Iris pigment epithelial cell (primary cell): Measurements from ENCODE around the gene SERINC4.

Source experiments
- DNase-seq: peaks from one replicate; pipeline ENCODE4 v3.0.0-alpha.2; 2011; ENCODE audit warnings: low read depth

SERINC4 gene

GRCh38 chr15:43796566-43796965 lies 3.5 kb downstream of the SERINC4 start:
- no peak for DNase-seq

GRCh38 chr15:43795997-43796396 lies 4.0 kb downstream of the SERINC4 start:
- DNase-seq: no peak

DNA sequence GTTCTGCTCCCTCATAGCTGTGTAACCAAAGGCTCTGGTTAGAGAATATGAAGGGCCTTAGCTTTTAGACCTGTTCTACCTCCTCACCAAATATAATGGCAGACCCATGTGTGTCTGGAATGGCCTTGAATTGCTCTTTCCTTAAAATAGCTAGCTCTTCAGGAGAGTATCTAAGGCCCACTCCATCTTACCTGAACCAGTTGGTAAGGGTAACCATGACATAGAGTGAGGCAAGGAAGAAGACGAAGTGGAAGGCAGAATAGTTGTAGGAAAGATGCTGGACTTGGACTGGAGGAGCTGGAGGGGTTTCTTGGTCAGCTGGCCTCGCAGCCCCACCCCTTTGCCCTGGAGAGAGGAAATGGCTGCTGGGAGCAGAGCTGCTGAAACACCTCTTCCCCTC lies 4.8 kb downstream of the SERINC4 start:
- DNase-seq: no peak

DNA sequence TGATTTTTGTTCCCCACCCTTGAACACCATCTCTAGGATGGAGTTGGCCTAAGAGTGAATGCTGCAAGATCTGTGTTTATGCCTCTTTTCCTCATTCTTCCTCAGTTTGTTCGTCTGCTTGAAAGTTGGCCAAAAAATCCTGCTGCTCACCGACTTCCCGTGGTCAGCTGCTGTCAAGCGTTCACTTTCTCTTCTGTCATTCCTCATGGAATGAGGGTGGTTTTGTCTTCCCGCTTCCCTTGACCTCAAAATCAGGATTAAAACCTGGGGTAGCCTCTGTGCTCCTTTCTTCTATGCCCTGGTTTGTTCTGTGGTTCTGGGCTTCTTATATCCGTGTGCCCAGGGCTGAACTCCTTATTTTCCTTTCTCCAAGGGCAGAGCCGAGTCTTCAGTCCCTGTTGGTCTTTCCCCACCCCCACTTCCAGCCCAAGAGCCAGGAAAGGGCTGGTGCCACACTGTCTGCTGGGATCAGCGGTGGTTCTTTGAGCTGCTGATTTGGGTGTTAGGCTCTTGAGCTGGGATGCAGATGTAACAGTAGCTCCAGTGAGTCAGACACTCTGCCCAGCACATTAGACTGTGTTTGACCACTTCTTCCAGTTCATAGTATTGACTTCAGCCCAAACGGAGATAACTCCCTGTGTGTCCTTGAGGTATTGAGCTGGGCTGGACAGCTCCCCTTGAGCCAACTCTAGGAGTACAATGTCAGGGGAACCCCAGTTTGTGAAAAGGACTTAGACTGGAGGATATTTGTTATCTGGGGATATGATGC lies 5.6 kb downstream of the SERINC4 start:
- peak; percentile 83 for DNase-seq

DNA sequence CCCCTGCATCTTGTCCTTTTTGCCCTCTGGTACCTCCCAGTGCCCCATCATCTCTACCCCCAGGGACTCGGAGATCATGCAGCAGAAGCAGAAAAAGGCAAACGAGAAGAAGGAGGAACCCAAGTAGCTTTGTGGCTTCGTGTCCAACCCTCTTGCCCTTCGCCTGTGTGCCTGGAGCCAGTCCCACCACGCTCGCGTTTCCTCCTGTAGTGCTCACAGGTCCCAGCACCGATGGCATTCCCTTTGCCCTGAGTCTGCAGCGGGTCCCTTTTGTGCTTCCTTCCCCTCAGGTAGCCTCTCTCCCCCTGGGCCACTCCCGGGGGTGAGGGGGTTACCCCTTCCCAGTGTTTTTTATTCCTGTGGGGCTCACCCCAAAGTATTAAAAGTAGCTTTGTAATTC lies 6.4 kb downstream of the SERINC4 start:
- no peak for DNase-seq

GRCh38 chr15:43792761-43793476 lies 7.1 kb downstream of the SERINC4 start:
- DNase-seq: peak; percentile 38

DNA sequence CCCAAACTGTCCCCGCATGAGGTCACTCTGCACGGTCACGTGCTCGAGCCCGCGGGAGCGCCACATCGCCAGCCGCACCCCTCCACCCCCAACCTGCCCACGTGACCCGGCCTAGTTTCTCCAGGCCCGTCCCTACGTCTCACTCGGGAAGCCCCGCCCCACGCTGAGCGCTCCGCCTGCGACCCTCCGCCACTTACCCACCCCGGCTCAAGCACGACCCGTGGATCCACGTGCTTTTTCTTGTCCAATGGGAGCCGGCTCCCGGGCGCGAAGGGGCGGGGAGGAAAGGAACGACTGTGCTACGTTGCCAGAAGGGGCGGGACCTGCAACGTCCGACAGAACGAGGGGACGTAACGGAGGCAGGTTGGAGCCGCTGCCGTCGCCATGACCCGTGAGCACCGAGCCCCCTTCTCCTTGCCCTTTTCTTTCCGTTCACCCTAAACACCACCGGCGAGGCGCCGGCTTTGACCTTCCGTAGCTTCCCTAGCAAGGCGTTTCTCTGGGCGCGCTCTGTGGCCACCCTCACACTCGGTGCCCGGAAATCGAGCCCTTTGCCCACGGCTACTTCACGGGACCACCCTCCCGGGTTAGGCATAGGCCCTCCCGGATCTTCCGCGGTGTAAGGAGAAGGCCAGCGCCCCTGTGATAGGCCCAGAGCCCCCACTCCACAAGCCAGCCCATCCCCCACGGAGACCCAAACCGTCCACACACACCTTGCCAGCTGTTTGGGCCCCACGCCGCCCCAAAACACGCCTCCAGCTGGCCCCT lies 7.8 kb downstream of the SERINC4 start, which contains the start of gene SERF2:
TSS of gene SERF2 (plus strand) at position 328 of the 768 bp plus-strand sequence. CDS start at position 385, 57 bp downstream.
- peak; percentile 100 for DNase-seq

- DNase-seq: no peak
Observed at GRCh38 chr15:43789409-43789808, 10.6 kb downstream of the SERINC4 start.

DNA sequence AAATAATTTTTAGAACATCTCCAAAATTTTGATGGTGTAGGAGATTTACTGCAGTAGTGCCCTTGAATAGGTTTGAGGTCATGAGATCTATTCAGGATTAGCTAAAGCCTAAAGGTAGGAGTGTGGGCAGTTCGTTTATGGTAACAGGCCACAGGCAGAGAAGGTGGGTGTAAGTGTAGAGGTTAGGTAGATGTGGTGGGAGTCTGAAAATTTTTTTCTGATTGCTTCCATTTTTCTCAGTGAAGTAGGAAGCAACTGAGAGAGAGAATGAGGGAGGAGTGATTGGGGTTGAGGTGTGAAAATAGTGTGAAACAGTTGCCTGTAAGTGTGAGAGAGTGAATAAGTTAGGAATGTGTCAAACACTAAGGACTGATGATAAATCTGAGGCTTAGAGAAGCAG lies 21.0 kb downstream of the SERINC4 start:
- DNase-seq: no peak

- peak; percentile 76 for DNase-seq
Observed at GRCh38 chr15:43777267-43777914, 22.6 kb downstream of the SERINC4 start.

DNA sequence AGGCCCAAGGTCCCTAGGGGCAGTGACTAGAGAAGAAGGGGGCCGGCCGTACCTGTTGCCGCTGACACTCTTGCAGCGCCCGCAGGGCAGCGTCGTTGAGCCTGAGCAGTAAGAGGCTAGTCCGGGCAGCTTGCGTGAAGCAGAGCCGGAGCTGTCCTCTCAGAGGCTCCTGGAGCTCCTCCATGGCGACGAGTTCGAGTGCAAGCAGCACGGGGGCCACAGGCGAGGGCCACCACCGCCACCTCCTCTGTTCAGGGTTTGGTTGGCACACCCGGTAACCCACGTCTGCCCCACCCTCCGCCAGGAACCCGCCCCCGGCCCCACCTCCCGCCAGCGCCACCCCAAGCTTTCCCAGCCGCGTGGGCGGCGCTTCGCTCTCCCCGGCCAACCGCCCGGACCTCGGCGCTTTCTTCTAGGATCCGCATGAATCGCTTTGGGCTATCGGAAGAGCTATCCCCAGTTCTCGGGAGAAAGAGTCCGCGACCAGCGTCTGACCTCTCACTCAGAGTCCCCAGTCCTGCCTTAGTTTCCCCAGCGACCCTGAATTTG lies 23.2 kb downstream of the SERINC4 start, which contains the start of gene ELL3:
TSS of gene ELL3 (minus strand) at position 249 of the 549 bp plus-strand sequence. CDS start at position 184, 65 bp downstream.
- DNase-seq: peak; percentile 63

DNA sequence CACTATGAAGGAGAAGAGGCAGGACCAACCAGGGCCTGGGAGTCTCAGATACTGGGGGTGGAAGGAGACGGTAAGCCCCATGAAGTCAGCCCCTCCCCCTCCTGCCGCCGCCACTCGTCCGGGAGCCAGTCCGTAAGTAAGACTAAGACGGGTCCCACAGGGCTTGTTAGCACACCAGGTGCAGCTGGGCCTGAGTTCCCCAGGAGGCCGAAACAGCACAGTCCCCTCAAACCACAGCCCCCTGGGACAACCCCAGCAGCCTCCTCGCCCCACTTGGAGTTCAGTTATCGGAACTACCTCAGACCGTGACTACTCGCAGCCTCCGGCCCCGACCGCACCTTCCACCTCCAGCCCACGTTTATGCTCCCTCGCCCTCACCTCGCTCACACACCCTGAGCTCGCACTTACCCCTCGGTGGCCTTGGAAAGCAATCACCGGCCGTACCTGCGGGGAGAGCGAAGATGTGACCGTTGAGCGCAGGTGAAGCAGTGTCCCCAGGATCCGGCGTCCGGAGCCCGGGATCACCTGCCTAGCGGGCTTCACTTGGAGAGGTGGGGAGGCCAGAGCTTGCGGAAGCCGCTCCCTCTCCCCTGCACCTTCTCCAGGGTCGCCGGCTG lies 23.8 kb downstream of the SERINC4 start:
- DNase-seq: no peak

DNA sequence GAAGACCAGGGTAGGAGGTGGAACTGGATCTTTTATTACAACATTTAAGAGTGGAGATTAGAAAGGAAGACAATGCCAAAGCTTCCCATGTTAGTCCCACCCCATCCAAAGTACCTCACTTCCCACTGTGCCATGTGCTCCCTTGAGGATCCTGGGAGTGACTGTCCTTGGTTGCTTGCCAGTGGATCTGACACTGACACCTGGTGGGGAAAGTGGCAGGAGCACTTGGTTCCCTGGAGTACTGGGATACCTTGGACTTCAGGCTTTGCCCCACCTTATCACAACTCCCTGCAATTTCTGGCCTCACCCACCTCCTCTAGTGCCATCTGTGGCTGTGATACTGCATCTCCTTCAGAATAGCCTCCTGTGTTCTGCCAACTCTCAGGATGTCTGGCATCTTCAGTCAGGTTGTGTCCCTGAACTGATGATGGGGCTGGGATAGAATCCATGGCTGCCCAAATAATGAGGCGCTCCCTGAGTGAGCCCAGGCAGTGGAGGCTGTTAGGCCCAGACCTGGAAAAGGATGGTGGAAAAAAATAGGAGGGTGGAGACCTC lies 24.5 kb downstream of the SERINC4 start:
- DNase-seq: peak; percentile 39

DNA sequence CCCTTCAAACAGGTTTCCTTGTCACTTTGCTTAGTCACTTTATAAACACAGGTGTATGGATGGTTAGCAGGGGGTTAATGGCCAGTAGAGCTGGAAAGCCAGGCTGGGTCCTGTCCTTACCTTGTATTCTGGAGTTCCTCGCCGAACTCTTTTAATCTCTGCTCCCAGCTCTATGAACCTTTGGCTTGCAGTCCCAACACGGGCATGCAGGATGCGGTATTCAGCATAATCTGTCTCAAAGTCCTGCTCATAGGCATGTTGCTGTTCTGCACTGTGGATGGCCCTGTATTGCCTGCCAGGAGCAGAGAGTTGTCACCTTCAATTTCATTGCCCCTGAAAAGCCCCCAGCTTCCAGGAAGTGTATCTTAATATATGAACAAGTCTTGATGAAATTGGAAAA lies 26.0 kb downstream of the SERINC4 start:
- DNase-seq: no peak

GRCh38 chr15:43772624-43773023 lies 27.4 kb downstream of the SERINC4 start:
- no peak for DNase-seq

- DNase-seq: no peak
Observed at GRCh38 chr15:43771816-43772215, 28.2 kb downstream of the SERINC4 start.

DNA sequence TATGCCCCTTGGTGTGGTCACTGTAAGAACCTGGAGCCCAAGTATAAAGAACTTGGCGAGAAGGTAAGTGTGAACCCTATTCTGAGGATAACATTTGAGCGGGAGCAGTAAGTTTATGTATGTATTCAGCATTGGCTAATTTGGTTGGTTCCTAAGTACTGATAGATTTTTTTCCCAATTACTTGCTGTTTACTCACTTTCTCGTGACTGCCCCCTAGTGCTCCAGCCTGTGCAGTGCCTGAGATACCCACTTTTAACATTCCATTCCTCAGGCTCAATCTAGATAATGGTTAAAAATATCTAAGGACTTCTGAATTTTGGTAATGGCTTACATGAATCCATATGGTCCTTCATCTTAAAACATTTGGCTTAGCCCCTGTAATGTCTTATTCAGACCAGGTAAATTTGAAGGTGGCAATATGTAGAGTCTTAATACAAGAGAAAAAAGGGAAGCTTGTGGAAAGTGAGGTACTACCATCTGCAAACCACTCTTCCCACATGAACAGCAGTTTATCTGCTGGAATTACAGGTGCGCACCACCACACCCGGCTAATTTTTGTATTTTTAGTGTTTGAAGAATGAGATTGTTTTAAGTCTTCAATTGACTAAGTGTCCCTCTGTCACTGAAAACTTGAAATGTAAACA lies 30.3 kb downstream of the SERINC4 start:
- peak; percentile 61 for DNase-seq

GRCh38 chr15:43763819-43764446 lies 36.1 kb downstream of the SERINC4 start:
- peak; percentile 11 for DNase-seq

DNA sequence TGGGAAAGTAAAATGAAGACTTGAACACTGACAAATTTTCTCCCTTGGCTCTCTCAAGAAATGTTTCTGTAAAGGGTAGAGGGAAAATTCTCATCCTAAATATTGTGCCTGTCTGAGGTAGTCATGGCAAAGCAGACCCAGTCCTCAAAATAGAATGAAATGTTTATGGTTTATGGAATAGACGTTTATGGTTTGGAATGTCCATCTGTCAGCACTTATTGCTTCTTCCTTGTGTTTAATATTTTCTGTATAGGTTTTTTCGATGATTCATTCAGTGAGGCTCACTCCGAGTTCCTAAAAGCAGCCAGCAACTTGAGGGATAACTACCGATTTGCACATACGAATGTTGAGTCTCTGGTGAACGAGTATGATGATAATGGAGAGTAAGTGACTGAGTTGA lies 37.2 kb downstream of the SERINC4 start:
- peak; percentile 54 for DNase-seq

GRCh38 chr15:43751885-43752284 lies 48.1 kb downstream of the SERINC4 start:
- DNase-seq: no peak
